Testis (tissue), 3 donors: ENCODE results near the gene INPP5A. TPM values are rescaled to one million over a fixed set of nuclear protein-coding genes. Genes with fewer than 3 reads are reported as not detected.

Source experiments
- DNase-seq: peaks from one replicate; pipeline ENCODE4 v3.0.0-alpha.2; 2019
- H3K27ac ChIP-seq, 2 donors: fragments of 200-600 bp; sonication (generic); one replicate each; pipeline ENCODE4 v1.5.1; 2019
- H3K27me3 ChIP-seq: fragments of 200-600 bp; sonication (generic); one replicate; pipeline ENCODE4 v1.5.1; 2019
- H3K36me3 ChIP-seq: fragments of 200-600 bp; sonication (generic); one replicate; pipeline ENCODE4 v1.5.1; 2017; ENCODE audit warnings: low read depth; ENCODE audit errors: missing control alignments
- H3K4me1 ChIP-seq: fragments of 200-600 bp; sonication (generic); one replicate; pipeline ENCODE4 v1.5.1; 2019
- H3K4me3 ChIP-seq, 2 donors: fragments of 200-600 bp; sonication (generic); one replicate each; pipeline ENCODE4 v1.5.1; 2017 to 2019
- H3K9me3 ChIP-seq: fragments of 200-600 bp; sonication (generic); one replicate; pipeline ENCODE4 v1.5.1; 2017
- CTCF ChIP-seq, 3 experiments: fragments of 450-650 bp in 2 of 3; fragments of 200-600 bp in 1 of 3; sonication (generic) in 1 of 3; IDR thresholded peaks; one replicate each; pipeline ENCODE4 v1.5.1; 2016 to 2019; ENCODE audit warnings: antibody characterized with exemption in 3 of 3, mild to moderate bottlenecking in 2 of 3, moderate library complexity in 1 of 3
- POLR2A ChIP-seq: fragments of 450-650 bp; IDR thresholded peaks from one replicate; pipeline ENCODE4 v1.6.1; 2017; ENCODE audit warnings: antibody characterized with exemption, mild to moderate bottlenecking, moderate library complexity
- WGBS, 2 donors: methylation state at CpG; one replicate each; pipeline ENCODE4 v1.1.5; 2018; 5-methylcytosine and 5-hydroxymethylcytosine counted together
- intact Hi-C: fragments of 100-400 bp; cut with DNase I; formaldehyde crosslinking; loops from one replicate; pipeline ENCODE4 v1.15.1; 2023; ENCODE audit warnings: low total_unique reads
- polyA plus RNA-seq: library from polyadenylated mRNA; stranded (reverse); fragments of 350-450 nt; fragmentation: Illumina TruSeq; extraction: RNeasy Lipid Tissue Mini Kit (QIAGEN cat#74804); gene quantifications from one replicate; pipeline ENCODE4 v1.2.3, GENCODE V29; 2014; ENCODE audit warnings: low read depth, low replicate concordance; ENCODE audit not compliant: insufficient read depth
- total RNA-seq, 2 donors: library from RNA; depleted of rRNA; stranded (reverse); fragments of >200 nt; gene quantifications; one replicate each; pipeline ENCODE4 v1.2.3, GENCODE V29; 2016

Gene INPP5A
- total and polyA plus RNA-seq, 3 donors from 2014 or later = 54.1 to 103 (median 73.0) TPM

- Histone ChIP-seq H3K27me3 (no peaks in the 10 kb centered on the region), H3K27ac (no peak overlapping the region), H3K9me3 (no peaks in the 10 kb centered on the region), H3K4me3 (no peak overlapping the region), H3K4me1 (peaks cover 25% of the 10 kb centered on the region), H3K36me3 (no peaks in the 10 kb centered on the region)
- 92 to 96% methylated on average over 13 to 15 of the region's 15 CpGs for whole genome bisulfite sequencing, 2 donors
- intact Hi-C loops = no loop called here
- no peak for DNase-seq
- TF ChIP-seq POLR2A (no peak), CTCF (IDR thresholded peaks at IDR 0.05) (no peak)
Observed at GRCh38 chr10:132523561-132524442, 13.8 kb upstream of the INPP5A start.

- Histone ChIP-seq H3K27me3 (no peaks in the 10 kb centered on the region), H3K4me1 (peaks cover 17% of the 10 kb centered on the region), H3K9me3 (no peaks in the 10 kb centered on the region), H3K27ac (no peak overlapping the region), H3K36me3 (no peaks in the 10 kb centered on the region), H3K4me3 (no peak overlapping the region)
- intact Hi-C loops = no loop called here
- DNase-seq = no peak
- 91 to 93% methylated on average over 16 to 23 of the region's 23 CpGs for WGBS, 2 donors
- TF ChIP-seq CTCF (IDR thresholded peaks at IDR 0.05) (no peak), POLR2A (no peak)
Observed at GRCh38 chr10:132524443-132525285, 12.9 kb upstream of the INPP5A start.

GRCh38 chr10:132526676-132527075, 10.9 kb upstream of the INPP5A start:
- no peaks in the 10 kb centered on the region for H3K36me3 ChIP-seq
- no peak overlapping the region for H3K4me3 ChIP-seq
- intact Hi-C loops = no loop called here
- H3K9me3 ChIP-seq = no peaks in the 10 kb centered on the region
- H3K27ac ChIP-seq = no peak overlapping the region
- TF ChIP-seq CTCF (IDR thresholded peaks at IDR 0.05) = no peak
- no peak for TF ChIP-seq POLR2A
- H3K27me3 ChIP-seq = no peaks in the 10 kb centered on the region
- 83 to 92% methylated on average over 16 of the region's 16 CpGs for WGBS, 2 donors
- DNase-seq = no peak
- no peaks in the 10 kb centered on the region for H3K4me1 ChIP-seq

- Histone ChIP-seq H3K9me3 (no peaks in the 10 kb centered on the region), H3K36me3 (no peaks in the 10 kb centered on the region), H3K4me1 (no peaks in the 10 kb centered on the region), H3K27ac (no peak overlapping the region), H3K27me3 (no peaks in the 10 kb centered on the region), H3K4me3 (no peak overlapping the region)
- DNase-seq = no peak
- intact Hi-C loops = no loop called here
- no peak for TF ChIP-seq POLR2A
- 74 to 75% methylated on average over 21 of the region's 21 CpGs for WGBS, 2 donors
Observed at GRCh38 chr10:132527339-132528063, 10.1 kb upstream of the INPP5A start.
